GM08714 (cell line): ENCODE data around the gene DPP10.
"Not testable (repeated sequence)": the region's sequence is repeated elsewhere in the genome, so short reads cannot be mapped to it uniquely, and the experiment has no call there.

Experiments
- H3K4me3 ChIP-seq: fragments of 200-500 bp; sonication (Bioruptor generic); 2 replicates; pipeline ENCODE4 v1.5.1; 2014; ENCODE audit warnings: mild to moderate bottlenecking, low read length, inconsistent platforms
- ZNF274 ChIP-seq: IDR thresholded peaks from 2 replicates; pipeline ENCODE4 v1.6.1; 2012; ENCODE audit warnings: mild to moderate bottlenecking, low read depth, low read length

Gene DPP10

DNA sequence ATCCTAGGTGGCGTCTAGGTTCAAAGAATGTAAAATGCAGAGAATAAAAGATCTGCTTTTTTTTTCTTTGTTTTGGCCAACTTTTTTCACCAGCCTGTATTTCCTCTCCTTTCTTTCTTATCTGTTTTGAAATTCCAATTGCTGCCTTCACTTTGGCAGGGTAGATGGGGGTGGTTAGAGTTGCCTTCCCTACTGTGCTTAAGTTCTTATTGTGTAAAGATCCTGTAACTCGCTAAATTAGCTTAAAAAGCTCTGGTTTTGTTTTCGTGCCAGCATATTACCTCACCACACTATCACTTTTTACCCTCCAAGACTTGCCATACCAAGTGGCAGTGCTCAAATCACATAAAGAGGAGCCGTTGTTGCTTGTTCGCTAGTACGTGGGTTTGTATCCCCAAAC lies 921.7 kb downstream of the DPP10 start:
- TF ChIP-seq ZNF274: no peak
- no peak overlapping the region for H3K4me3 ChIP-seq

- H3K4me3 ChIP-seq: no peak overlapping the region
- TF ChIP-seq ZNF274: no peak
Measured at GRCh38 chr2:115369400-115369799, 927.0 kb downstream of the DPP10 start.

GRCh38 chr2:115374981-115375380 lies 932.5 kb downstream of the DPP10 start:
- no peak for TF ChIP-seq ZNF274
- H3K4me3 ChIP-seq: no peak overlapping the region

DNA sequence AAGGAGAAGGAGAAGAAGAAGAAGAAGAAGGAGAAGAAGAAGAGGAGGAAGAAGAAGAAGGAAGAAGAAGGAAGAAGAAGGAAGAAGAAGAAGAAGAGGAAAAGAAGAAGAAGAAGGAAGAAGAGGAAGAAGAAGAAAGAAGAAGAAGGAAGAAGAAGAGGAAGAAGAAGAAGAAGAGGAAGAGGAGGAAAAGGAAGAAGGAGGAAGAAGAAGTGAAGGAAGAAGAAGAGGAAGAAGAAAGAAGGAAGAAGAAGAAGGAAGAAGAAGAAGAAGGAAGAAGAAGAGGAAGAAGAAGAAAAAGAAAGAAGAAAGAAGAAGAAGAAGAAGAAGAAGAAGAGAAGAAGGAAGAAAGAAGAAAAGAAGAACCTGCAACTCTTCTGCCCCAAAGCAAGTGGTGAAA lies 942.0 kb downstream of the DPP10 start:
- no peak for TF ChIP-seq ZNF274
- H3K4me3 ChIP-seq: no peak overlapping the region

DNA sequence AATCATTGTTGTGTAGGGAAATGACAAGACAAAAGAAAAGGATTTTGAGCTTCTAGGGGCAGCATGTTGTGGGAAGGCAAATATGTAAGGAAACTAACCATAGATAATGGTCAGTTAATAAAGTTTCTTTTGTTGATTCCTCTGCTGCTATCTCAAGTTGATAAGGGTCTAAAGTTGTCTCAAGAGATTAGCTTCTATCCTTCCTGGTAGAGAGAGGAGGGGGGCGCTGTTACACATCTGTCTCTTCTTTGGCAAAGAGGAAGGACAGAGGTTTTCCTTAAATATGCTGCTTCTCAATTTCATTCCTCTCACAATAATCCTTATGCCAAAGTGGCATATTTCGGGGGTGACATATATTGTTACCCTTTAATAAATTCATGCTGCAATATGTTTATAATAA lies 944.0 kb downstream of the DPP10 start:
- TF ChIP-seq ZNF274: no peak
- H3K4me3 ChIP-seq: no peak overlapping the region

- H3K4me3 ChIP-seq: no peak overlapping the region
- TF ChIP-seq ZNF274: no peak
Measured at GRCh38 chr2:115389024-115389423, 946.6 kb downstream of the DPP10 start.

GRCh38 chr2:115389898-115390565 lies 947.6 kb downstream of the DPP10 start:
- TF ChIP-seq ZNF274: no peak
- H3K4me3 ChIP-seq: no peak overlapping the region

DNA sequence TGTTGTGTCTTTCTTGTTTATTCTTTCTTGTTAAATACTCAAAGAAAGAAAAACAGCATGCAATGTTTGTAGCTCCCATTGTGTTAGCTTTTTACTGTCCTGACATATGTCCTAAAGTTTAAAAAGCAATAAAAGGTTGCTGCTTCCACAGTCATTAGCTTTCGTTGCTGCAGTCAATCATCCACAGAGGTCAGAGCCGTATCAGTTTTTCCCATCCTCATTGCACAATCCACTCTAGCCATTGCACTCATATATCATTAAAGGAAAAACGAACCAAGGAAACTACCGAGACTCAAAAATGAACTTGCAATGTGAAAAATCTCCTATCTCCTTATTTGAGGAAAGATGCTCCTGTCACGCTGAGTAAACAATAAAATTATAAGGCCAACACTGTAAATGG lies 954.1 kb downstream of the DPP10 start:
- no peak overlapping the region for H3K4me3 ChIP-seq
- TF ChIP-seq ZNF274: no peak

DNA sequence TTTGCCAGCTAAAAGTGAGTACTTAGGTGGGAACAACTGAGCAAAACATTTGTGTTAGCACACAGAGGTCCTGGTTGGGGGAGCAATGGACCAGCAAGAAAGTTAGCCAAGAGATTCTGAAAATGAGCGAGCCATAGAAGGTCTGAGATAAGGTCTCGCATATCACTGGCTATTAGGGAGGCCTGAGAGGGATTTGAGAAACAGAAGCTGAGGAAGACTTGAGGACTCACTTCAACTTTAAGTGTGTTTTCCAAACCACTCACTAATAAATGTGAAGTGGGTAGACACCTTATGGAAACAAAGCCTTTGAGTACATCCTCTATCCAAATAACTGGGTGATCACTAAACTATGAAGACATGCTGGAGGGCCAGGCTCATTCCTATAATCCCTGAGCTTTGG lies 958.5 kb downstream of the DPP10 start:
- no peak overlapping the region for H3K4me3 ChIP-seq
- no peak for TF ChIP-seq ZNF274

DNA sequence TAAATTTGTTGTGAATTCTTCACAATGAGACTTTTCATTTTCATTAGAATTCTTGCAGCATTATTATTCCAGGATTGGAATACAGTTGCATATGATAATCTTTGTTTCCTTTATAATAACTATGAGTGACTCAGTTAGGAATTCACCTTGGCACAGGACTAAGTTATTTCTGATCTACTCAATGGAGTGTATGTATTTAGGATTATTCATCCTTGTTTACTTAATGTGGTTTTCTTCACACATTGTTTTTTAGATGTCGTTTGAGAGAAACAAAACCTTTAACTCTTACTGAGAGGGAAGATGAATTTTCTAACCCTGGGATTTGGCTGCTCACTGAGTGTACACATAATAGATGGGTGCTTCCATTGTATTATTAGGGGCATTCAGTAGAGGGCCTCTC lies 970.1 kb downstream of the DPP10 start:
- no peak for TF ChIP-seq ZNF274
- no peak overlapping the region for H3K4me3 ChIP-seq

DNA sequence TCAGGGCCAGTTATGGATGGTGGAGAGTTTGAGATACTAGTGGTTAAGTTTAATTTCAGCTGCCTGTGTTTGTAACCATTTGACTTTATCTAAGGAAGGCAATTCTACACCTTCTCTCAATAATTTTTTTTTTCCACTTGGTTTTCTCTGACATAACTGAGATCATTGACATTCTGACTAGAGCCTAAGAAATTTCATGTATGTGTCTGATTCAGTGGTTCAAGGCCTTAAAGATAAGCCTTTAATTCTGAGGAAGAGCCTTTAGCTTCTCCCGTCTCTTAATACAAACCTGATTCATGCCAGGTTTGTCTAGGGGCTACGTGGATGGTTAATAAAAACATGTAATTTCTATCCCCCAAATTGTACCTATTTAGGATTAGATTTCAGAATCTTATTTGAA lies 971.4 kb downstream of the DPP10 start:
- no peak overlapping the region for H3K4me3 ChIP-seq
- no peak for TF ChIP-seq ZNF274

- TF ChIP-seq ZNF274: no peak
Measured at GRCh38 chr2:115414466-115414865, 972.0 kb downstream of the DPP10 start.

DNA sequence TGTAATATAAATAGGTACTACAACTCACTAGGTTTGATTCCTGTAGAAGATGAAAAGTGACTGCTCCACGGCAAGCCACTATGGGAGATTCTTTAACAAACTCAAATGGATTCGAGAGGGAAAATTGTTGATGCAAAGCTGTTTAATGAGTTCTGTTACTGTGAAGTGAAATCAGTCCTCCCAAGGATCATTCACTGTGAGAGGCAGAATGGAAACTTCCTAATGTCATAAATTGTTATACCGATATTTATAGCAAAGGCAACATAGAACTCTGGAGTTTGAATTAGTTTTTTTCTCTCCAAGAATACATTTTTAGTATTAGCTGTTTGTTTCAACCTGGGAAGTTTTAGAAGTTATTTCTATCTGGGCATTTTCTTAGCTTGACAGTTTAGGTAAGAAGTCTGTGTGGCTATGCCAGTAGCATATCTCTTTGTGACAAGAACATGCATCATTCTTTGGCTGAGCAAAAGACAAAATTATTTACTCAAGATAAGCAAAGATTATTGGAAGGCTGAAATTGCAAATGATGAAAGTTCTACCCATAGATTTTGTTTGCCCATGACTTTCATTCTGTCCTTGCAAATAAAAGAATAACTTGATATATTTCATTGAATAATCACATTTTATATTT lies 979.7 kb downstream of the DPP10 start:
- no peak overlapping the region for H3K4me3 ChIP-seq
- TF ChIP-seq ZNF274: no peak

More at GRCh38 chr2:115414466-115414865, 972.0 kb downstream of the DPP10 start:
- H3K4me3 ChIP-seq: no peak overlapping the region

DNA sequence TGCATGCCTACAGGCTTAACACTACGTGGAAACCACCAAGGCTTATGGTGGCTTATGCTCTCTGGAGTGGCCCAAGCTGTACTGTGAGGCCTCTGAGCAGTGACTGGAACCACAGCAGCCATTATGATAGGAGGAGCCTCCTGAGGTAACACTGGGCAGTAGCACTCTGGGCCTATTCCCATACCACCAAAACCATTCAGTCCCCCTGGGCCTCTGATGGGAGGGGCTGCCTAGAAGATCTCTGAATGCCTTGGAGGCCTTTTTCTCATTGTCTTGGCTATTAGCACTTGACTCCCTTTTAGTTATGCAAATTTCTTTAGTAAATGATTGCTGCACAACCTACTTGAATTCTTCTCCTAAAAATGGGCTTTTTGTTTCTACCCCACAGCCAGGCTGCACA lies 985.0 kb downstream of the DPP10 start:
- H3K4me3 ChIP-seq: no peak overlapping the region
- no peak for TF ChIP-seq ZNF274

- H3K4me3 ChIP-seq: not testable (repeated sequence)
Measured at GRCh38 chr2:115440746-115441145, 998.3 kb downstream of the DPP10 start.

DNA sequence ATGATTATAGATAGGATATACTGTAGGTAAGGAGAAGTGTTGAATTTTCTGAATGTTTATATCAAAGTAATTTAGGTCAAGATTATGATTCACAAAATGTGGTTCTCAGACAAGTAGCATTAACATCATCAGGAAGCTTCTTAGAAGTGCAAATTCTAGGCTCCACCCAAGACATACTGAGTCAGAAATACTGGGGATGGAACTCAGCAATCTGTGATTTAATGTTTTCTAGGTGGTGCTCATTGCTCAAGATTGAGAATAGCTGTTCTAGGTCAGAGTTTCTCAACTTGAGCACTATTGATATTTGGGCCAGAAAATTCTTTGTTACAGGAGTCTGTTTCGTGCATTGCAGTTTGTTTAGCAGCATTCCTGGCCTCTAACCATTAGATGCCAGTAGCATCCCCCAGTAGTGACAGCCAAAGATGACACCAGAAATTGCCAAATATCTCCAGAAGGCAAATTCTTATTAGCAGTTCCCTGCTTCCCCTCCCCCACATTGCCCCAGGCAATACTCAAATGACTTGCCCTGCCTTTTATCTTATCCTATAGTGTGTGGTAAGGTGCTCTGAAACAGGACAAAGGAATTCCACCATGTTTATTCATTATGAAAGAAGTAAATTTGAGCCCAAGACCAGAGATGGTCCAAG lies 1001.2 kb downstream of the DPP10 start:
- no peak overlapping the region for H3K4me3 ChIP-seq
- TF ChIP-seq ZNF274: no peak
